ENCODE measurements around the gene PIGP. TPM values are rescaled to one million over a fixed set of nuclear protein-coding genes. Genes with fewer than 3 reads are reported as not detected.

The PIGP gene
- total and polyA plus RNA-seq, 9 of the 15 experiments (the other 6 are each of a cell fraction or from before 2014, with no cell fraction given): 18.3 to 122 (median 35.6) TPM

- no peak for TF ChIP-seq HINFP (tag; conservative IDR thresholded peaks at IDR 0.05; ENCODE audit: low read depth)
- TF ChIP-seq STAT6 (CRISPR knock-in tag; IDR thresholded peaks at IDR 0.05): no peak
- TF ChIP-seq TGIF2 (CRISPR knock-in tag; IDR thresholded peaks at IDR 0.05): no peak
- TF ChIP-seq ZNF253 (CRISPR knock-in tag; conservative IDR thresholded peaks at IDR 0.05): no peak
- no peak for TF ChIP-seq HMG20B (CRISPR knock-in tag; IDR thresholded peaks at IDR 0.05)
- no peak for TF ChIP-seq SIX5 (IDR thresholded peaks at IDR 0.05; ENCODE audit: borderline replicate concordance in 1 of 2, insufficient read depth in 1 of 2, low read depth in 1 of 2, low read length in 2 of 2)
- no peak for TF ChIP-seq MAFK (IDR thresholded peaks at IDR 0.05; ENCODE audit: low read length)
- TF ChIP-seq ZNF41 (CRISPR knock-in tag; conservative IDR thresholded peaks at IDR 0.05): no peak
- TF ChIP-seq ZNF146 (CRISPR knock-in tag; IDR thresholded peaks at IDR 0.05; ENCODE audit: unreplicated experiment): no peak
- peak; percentile 51; the same call in 1 of the 2 replicates for TF ChIP-seq ZNF24 (IDR thresholded peaks at IDR 0.05)
- no peak for TF ChIP-seq EHMT2 (IDR thresholded peaks at IDR 0.05)
- no peak for TF ChIP-seq HNRNPK (IDR thresholded peaks at IDR 0.05; ENCODE audit: low read depth, low read length, poor library complexity, severe bottlenecking)
- no peak for TF ChIP-seq NFIC (IDR thresholded peaks at IDR 0.05)
- no peak for TF ChIP-seq ELK1 (CRISPR knock-in tag; IDR thresholded peaks at IDR 0.05)
- TF ChIP-seq POLR2A (conservative IDR thresholded peaks at IDR 0.05): peak; percentile 88
- no peak for TF ChIP-seq FOXM1 (IDR thresholded peaks at IDR 0.05; ENCODE audit: low read depth)
- no peak for TF ChIP-seq FOXM1 (CRISPR knock-in tag; IDR thresholded peaks at IDR 0.05; ENCODE audit: low read depth)
- no peak for TF ChIP-seq PHF21A (IDR thresholded peaks at IDR 0.05; ENCODE audit: borderline replicate concordance, low read depth)
- no peak for TF ChIP-seq PCBP1 (IDR thresholded peaks at IDR 0.05; ENCODE audit: low read depth, low read length, poor library complexity, severe bottlenecking)
- TF ChIP-seq SUPT5H (IDR thresholded peaks at IDR 0.05): peak; percentile 75; the same call in 1 of the 2 replicates
- TF ChIP-seq FOXJ3 (CRISPR knock-in tag; IDR thresholded peaks at IDR 0.05): no peak
- TF ChIP-seq SRSF1 (IDR thresholded peaks at IDR 0.05; ENCODE audit: low read depth, low read length): no peak
- TF ChIP-seq ZSCAN32 (CRISPR knock-in tag; IDR thresholded peaks at IDR 0.05): no peak
- TF ChIP-seq HOMEZ (CRISPR knock-in tag; IDR thresholded peaks at IDR 0.05): no peak
- no peak for TF ChIP-seq MCM7 (IDR thresholded peaks at IDR 0.05)
- no peak for TF ChIP-seq ZNF778 (CRISPR knock-in tag; IDR thresholded peaks at IDR 0.05)
These were observed at the start of gene PIGP, which contains the start of gene TTC3 (continued) for GRCh38 chr21:37072988-37073416.

All from K562 (cell line).